ENCODE measurements around the gene PALD1. TPM values are rescaled to one million over a fixed set of nuclear protein-coding genes. Genes with fewer than 3 reads are reported as not detected.

Gene PALD1
- total and polyA plus RNA-seq, 8 donors: 10.1 to 34.5 (median 24.1) TPM

DNA sequence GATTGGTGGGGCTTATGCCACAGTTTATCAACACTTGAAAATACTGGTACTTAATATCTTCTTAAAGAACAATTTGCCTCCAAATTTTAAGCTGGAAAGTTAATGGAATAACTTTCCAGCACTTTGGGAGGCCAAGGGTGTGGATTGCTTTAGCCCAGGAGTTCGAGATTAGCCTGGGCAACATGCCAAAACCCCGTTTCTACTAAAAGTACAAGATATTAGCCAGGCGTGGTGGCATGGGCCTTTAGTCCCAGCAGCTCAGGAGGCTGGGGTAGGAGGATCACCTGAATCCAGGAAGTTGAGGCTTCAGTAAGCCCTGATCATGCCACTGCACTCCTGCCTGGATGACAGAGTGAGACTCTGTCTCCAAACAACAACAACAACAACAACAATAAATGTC lies 68.0 kb downstream of the PALD1 start:
- TF ChIP-seq, protein P1, sequence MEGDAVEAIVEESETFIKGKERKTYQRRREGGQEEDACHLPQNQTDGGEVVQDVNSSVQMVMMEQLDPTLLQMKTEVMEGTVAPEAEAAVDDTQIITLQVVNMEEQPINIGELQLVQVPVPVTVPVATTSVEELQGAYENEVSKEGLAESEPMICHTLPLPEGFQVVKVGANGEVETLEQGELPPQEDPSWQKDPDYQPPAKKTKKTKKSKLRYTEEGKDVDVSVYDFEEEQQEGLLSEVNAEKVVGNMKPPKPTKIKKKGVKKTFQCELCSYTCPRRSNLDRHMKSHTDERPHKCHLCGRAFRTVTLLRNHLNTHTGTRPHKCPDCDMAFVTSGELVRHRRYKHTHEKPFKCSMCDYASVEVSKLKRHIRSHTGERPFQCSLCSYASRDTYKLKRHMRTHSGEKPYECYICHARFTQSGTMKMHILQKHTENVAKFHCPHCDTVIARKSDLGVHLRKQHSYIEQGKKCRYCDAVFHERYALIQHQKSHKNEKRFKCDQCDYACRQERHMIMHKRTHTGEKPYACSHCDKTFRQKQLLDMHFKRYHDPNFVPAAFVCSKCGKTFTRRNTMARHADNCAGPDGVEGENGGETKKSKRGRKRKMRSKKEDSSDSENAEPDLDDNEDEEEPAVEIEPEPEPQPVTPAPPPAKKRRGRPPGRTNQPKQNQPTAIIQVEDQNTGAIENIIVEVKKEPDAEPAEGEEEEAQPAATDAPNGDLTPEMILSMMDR (IDR thresholded peaks at IDR 0.05): no peak
- DNase-seq (no peak), ATAC-seq (no peak)
- Histone ChIP-seq H3K4me1 (peaks cover 0 to 2% of the 10 kb centered on the region in 2 donors), H3K27ac (no peak overlapping the region), H3K4me3 (no peak overlapping the region), H3K27me3 (no peaks in the 10 kb centered on the region), H3K9me3 (no peaks in the 10 kb centered on the region), H3K36me3 (peaks cover 0 to 8% of the 10 kb centered on the region in 2 donors)
- intact Hi-C loops (cut with DNase I): loop anchor here in 1 of 2 donors (10.0 kb wide), 1 partner anchor 328 kb away; no protein-coding TSS in a partner anchor

DNA sequence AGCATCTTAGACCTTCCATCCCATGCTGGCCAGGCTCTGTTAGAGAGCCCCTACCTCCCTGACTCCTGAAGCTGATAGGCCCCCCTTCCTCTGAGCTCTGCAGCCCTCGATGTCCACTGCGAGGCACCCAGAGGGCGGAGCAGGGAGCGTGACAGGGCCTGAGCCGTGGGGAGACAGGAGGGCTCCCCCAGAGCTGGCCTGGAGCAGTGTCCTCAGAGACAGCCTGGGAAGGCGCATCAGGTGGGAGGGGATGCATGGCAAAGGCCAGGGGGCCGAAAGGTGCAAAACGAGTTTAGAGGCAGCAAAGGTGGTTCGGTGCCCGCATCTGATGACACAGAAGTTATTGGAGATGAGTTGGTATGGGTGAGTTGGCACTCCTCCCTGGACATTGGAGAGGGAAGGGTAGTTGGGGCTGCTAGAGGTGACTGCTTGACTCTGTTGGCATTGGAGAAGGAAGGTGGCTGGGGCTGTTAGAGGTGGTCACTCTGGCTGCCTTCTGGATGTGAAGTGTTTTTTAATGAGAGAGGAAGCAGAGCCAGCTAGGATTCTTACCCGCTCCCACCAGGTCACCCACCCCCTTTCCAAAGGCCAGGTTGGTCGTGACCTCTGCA lies 70.9 kb downstream of the PALD1 start:
- DNase-seq (peak in 1 of 4 donors; percentile 55), ATAC-seq (no peak)
- TF ChIP-seq, protein P1 (IDR thresholded peaks at IDR 0.05): no peak
- H3K4me1 ChIP-seq: peaks cover 0 to 6% of the 10 kb centered on the region in 2 donors
- no peaks in the 10 kb centered on the region for H3K27me3 ChIP-seq
- no peak overlapping the region for H3K4me3 ChIP-seq
- H3K9me3 ChIP-seq: no peaks in the 10 kb centered on the region
- peaks cover 0 to 8% of the 10 kb centered on the region in 2 donors for H3K36me3 ChIP-seq
- intact Hi-C loops (cut with DNase I): loop anchor here in 1 of 2 donors (10.0 kb wide), 1 partner anchor 325 kb away; no protein-coding TSS in a partner anchor
- H3K27ac ChIP-seq: no peak overlapping the region

GRCh38 chr10:70549962-70550458 lies 71.4 kb downstream of the PALD1 start:
- TF ChIP-seq, protein P1 (IDR thresholded peaks at IDR 0.05): peak; percentile 86 to 88
- intact Hi-C loops (cut with DNase I): loop anchor here (5.0 to 10.0 kb wide), 3 partner anchors 207 to 325 kb away; no protein-coding TSS in a partner anchor
- Histone ChIP-seq H3K27ac (no peak overlapping the region), H3K4me3 (no peak overlapping the region), H3K4me1 (peaks cover 0 to 6% of the 10 kb centered on the region in 2 donors), H3K9me3 (no peaks in the 10 kb centered on the region), H3K27me3 (no peaks in the 10 kb centered on the region), H3K36me3 (peaks cover 0 to 8% of the 10 kb centered on the region in 2 donors)
- ATAC-seq: peak; percentile 82
- DNase-seq: peak; percentile 58 to 72 (median 65)

DNA sequence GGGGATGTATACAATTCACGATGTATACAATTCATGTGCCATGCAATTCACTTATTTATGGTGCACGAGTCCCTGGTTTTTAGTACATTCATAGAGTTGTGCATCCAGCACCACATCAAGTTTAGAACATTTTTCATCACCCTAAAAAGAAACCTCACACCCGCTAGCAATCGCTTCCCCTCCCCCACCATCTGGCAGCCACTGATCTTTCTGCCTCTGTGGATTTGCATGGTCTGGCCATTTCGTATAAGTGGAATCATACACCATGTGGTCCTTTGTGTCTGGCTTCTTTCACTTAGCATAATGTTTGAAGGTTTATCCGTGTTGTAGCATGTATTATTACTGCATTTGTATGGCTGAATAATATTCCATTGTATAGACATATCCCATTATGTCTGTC lies 71.9 kb downstream of the PALD1 start:
- TF ChIP-seq, protein P1 (IDR thresholded peaks at IDR 0.05): no peak
- ATAC-seq (no peak), DNase-seq (no peak)
- intact Hi-C loops (cut with DNase I): loop anchor here (5.0 to 10.0 kb wide), 2 partner anchors 207 to 214 kb away; no protein-coding TSS in a partner anchor
- peaks cover 0 to 8% of the 10 kb centered on the region in 2 donors for H3K36me3 ChIP-seq
- H3K27ac ChIP-seq: no peak overlapping the region
- H3K27me3 ChIP-seq: no peaks in the 10 kb centered on the region
- peaks cover 0 to 6% of the 10 kb centered on the region in 2 donors for H3K4me1 ChIP-seq
- H3K4me3 ChIP-seq: no peak overlapping the region
- no peaks in the 10 kb centered on the region for H3K9me3 ChIP-seq

- Histone ChIP-seq H3K27ac (no peak overlapping the region), H3K4me3 (no peak overlapping the region), H3K4me1 (peaks cover 0 to 6% of the 10 kb centered on the region in 2 donors), H3K36me3 (peaks cover 0 to 8% of the 10 kb centered on the region in 2 donors), H3K9me3 (no peaks in the 10 kb centered on the region), H3K27me3 (no peaks in the 10 kb centered on the region)
- intact Hi-C loops (cut with DNase I): loop anchor here (5.0 to 10.0 kb wide), 2 partner anchors 206 to 213 kb away; no protein-coding TSS in a partner anchor
- ATAC-seq (no peak), DNase-seq (peak in 2 of 4 donors; percentile 44 to 63)
- TF ChIP-seq, protein P1 (IDR thresholded peaks at IDR 0.05): no peak
Observed at GRCh38 chr10:70551466-70551865, 72.9 kb downstream of the PALD1 start.

Measured in left lung (tissue), 10 donors.